ENCODE data around the gene MAG. TPM values are rescaled to one million over a fixed set of nuclear protein-coding genes. Genes with fewer than 3 reads are reported as not detected.

MAG gene
- total and polyA plus RNA-seq, 9 of the 15 experiments (the other 6 are each of a cell fraction or from before 2014, with no cell fraction given): 0.11 to 10.0 (median 1.6) TPM

DNA sequence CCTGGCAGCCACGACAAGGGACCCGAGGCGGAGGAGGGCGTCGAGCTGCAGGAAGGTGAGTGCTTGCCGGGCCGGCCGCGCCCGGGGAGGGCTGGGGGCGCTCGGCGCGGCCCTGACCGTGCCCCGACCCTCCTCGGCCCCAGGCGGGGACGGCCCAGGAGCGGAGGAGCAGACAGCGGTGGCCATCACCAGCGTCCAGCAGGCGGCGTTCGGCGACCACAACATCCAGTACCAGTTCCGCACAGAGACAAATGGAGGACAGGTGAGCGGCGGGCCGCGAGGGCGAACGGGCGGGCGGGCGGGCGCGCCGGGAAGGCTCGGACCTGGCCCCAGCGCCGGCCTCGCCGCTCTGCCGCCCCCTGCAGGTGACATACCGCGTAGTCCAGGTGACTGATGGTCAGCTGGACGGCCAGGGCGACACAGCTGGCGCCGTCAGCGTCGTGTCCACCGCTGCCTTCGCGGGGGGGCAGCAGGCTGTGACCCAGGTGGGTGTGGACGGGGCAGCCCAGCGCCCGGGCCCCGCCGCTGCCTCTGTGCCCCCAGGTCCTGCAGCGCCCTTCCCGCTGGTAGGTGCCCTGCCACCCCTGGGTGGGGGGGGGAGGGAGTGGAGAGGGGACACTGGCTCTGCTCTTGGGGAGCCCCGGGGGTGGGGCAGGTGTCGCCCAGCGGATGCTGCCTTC is 22.4 kb upstream of the MAG start (continued):
- TF ChIP-seq CREM (IDR thresholded peaks at IDR 0.05; ENCODE audit: low read depth) (peak; percentile 88), MTA3 (IDR thresholded peaks at IDR 0.05; ENCODE audit: borderline replicate concordance) (peak; percentile 63; the same call in 1 of the 2 replicates), TEAD4 (IDR thresholded peaks at IDR 0.05; ENCODE audit: low read length) (peak; percentile 22; the same call in 1 of the 2 replicates), TEAD4 (CRISPR knock-in tag; IDR thresholded peaks at IDR 0.05; ENCODE audit: borderline replicate concordance) (no peak), HDAC1 (IDR thresholded peaks at IDR 0.05) (peak in 1 of 2 experiments; percentile 75; a peak in 1 of 4 replicates), KLF16 (IDR thresholded peaks at IDR 0.05) (0 out of 2 replicates have a peak, but pooled peaks have one; percentile 49), ERF (CRISPR knock-in tag; IDR thresholded peaks at IDR 0.05) (0 out of 2 replicates have a peak, but pooled peaks have one; percentile 25), TBP (optimal IDR thresholded peaks at IDR 0.05; ENCODE audit: low read depth, low read length) (peak; percentile 61), CTBP1 (IDR thresholded peaks at IDR 0.05; ENCODE audit: borderline replicate concordance) (peak; percentile 87; the same call in 1 of the 2 replicates), RBBP5 (IDR thresholded peaks at IDR 0.05; ENCODE audit: borderline replicate concordance, insufficient read depth, low read length, poor library complexity, severe bottlenecking) (peak; percentile 5), KDM4B (IDR thresholded peaks at IDR 0.05; ENCODE audit: borderline replicate concordance in 2 of 2, low read depth in 1 of 2) (peak in 1 of 2 experiments; percentile 68; a peak in 1 of 4 replicates), DACH1 (IDR thresholded peaks at IDR 0.05; ENCODE audit: partially characterized antibody) (peak; percentile 94), YY1 (IDR thresholded peaks at IDR 0.05; ENCODE audit: borderline replicate concordance in 1 of 3, control insufficient read depth in 1 of 3, extremely low read depth in 1 of 3, insufficient read depth in 3 of 3, insufficient read length in 1 of 3, insufficient replicate concordance in 2 of 3, low read depth in 1 of 3, low read length in 2 of 3) (peak in 2 of 3 experiments; percentile 71 to 77), FOXM1 (IDR thresholded peaks at IDR 0.05; ENCODE audit: low read depth) (no peak), FOXM1 (CRISPR knock-in tag; IDR thresholded peaks at IDR 0.05; ENCODE audit: low read depth) (peak; percentile 24; the same call in 1 of the 2 replicates), ZBED1 (IDR thresholded peaks at IDR 0.05) (0 out of 2 replicates have a peak, but pooled peaks have one; percentile 30), CBFB (CRISPR knock-in tag; IDR thresholded peaks at IDR 0.05) (peak; percentile 43; the same call in 1 of the 2 replicates), GTF2E2 (tag; IDR thresholded peaks at IDR 0.05) (no peak)
- TF ChIP-seq, protein P1, sequence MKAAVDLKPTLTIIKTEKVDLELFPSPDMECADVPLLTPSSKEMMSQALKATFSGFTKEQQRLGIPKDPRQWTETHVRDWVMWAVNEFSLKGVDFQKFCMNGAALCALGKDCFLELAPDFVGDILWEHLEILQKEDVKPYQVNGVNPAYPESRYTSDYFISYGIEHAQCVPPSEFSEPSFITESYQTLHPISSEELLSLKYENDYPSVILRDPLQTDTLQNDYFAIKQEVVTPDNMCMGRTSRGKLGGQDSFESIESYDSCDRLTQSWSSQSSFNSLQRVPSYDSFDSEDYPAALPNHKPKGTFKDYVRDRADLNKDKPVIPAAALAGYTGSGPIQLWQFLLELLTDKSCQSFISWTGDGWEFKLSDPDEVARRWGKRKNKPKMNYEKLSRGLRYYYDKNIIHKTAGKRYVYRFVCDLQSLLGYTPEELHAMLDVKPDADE (conservative IDR thresholded peaks at IDR 0.05; ENCODE audit: control insufficient read depth, low read depth, low read length): peak; percentile 69; the same call in 1 of the 2 replicates
- TF ChIP-seq, protein P2, sequence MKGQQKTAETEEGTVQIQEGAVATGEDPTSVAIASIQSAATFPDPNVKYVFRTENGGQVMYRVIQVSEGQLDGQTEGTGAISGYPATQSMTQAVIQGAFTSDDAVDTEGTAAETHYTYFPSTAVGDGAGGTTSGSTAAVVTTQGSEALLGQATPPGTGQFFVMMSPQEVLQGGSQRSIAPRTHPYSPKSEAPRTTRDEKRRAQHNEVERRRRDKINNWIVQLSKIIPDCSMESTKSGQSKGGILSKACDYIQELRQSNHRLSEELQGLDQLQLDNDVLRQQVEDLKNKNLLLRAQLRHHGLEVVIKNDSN (CRISPR knock-in tag; IDR thresholded peaks at IDR 0.05): peak; percentile 63
- TF ChIP-seq, protein P3, sequence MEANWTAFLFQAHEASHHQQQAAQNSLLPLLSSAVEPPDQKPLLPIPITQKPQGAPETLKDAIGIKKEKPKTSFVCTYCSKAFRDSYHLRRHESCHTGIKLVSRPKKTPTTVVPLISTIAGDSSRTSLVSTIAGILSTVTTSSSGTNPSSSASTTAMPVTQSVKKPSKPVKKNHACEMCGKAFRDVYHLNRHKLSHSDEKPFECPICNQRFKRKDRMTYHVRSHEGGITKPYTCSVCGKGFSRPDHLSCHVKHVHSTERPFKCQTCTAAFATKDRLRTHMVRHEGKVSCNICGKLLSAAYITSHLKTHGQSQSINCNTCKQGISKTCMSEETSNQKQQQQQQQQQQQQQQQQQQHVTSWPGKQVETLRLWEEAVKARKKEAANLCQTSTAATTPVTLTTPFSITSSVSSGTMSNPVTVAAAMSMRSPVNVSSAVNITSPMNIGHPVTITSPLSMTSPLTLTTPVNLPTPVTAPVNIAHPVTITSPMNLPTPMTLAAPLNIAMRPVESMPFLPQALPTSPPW (CRISPR knock-in tag; IDR thresholded peaks at IDR 0.05): peak; percentile 62; the same call in 1 of the 2 replicates
- TF ChIP-seq, protein P4, sequence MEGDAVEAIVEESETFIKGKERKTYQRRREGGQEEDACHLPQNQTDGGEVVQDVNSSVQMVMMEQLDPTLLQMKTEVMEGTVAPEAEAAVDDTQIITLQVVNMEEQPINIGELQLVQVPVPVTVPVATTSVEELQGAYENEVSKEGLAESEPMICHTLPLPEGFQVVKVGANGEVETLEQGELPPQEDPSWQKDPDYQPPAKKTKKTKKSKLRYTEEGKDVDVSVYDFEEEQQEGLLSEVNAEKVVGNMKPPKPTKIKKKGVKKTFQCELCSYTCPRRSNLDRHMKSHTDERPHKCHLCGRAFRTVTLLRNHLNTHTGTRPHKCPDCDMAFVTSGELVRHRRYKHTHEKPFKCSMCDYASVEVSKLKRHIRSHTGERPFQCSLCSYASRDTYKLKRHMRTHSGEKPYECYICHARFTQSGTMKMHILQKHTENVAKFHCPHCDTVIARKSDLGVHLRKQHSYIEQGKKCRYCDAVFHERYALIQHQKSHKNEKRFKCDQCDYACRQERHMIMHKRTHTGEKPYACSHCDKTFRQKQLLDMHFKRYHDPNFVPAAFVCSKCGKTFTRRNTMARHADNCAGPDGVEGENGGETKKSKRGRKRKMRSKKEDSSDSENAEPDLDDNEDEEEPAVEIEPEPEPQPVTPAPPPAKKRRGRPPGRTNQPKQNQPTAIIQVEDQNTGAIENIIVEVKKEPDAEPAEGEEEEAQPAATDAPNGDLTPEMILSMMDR (IDR thresholded peaks at IDR 0.05 in 2 of 3, conservative IDR thresholded peaks at IDR 0.05 in 1 of 3; ENCODE audit: insufficient read depth in 2 of 3, low read depth in 1 of 3, low read length in 3 of 3): peak; percentile 48 to 72 (median 59)

Data from K562 (cell line).